Effector CD8-positive, alpha-beta T cell (primary cell): ENCODE data around the gene KAZN.

ENCODE experiments used
- DNase-seq: peaks from one replicate; lab custom pipeline; 2025; lab: John Stamatoyannopoulos, UW

The KAZN gene

DNA sequence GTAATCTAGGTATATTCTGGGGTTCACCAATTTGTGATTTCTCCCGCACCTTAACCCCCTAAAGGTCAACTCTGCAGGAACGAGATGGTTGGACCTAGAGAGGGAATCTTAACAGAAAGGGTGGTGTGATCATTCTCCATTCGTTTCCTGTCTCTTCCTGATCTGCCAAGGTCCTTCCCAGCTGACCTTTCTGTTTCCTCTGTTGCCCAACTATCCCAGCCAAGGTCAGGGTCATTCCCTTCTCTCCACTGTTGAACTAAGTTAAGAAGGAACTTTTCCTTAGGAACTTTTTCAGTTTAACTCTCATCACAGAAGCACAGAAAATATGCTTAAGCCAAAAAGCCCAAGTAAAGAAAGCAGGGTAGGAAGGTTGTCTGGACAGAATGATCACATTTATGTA lies 49.3 kb downstream of the KAZN start:
- no peak for DNase-seq

- DNase-seq, result no peak
Observed at GRCh38 chr1:14648391-14648790, 49.9 kb downstream of the KAZN start.

DNA sequence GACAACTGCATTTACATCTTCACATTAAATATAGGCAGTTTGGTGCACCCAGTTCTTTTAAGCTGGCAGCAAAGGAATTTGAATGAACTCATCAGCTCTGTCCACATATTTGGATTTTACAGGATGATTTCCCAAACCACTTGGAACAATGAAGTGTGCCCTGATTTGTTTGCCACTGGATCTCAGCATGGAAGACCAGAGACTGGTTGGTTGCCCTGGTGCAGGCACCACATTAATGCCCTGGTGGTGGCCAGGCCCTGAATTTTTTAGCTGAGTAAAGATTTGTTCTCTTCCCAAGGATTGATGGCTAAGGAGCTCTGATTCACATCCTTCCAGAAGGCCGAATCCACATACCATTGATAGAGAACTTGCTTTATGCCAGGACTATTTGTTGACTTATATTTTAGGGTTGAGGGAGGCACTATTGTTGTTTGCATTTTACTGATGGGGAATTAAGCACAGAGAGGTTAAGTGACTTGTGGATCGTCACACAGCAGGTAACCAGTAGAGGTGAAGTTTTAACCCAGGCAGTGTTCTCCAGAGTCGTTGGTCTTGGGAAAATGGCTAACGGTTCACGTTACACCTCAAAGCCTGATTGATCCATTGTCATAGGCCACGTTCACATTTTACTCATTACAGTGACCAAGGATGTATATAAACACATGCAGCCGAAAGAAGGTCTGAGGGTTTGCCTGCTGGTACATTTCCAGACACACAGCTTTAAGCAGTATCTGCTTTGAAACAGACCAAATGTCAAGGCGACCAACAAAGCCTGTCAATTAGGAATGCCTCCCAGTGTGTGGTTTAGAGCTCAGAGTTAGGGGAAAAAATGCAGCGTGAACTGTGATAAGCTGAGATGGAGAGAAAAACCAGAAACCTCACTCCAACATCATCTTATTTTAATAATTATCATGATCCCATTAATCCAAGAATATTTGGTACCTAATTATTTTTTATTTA lies 50.7 kb downstream of the KAZN start:
- no peak for DNase-seq

GRCh38 chr1:14649976-14650375 lies 51.5 kb downstream of the KAZN start:
- no peak for DNase-seq

DNA sequence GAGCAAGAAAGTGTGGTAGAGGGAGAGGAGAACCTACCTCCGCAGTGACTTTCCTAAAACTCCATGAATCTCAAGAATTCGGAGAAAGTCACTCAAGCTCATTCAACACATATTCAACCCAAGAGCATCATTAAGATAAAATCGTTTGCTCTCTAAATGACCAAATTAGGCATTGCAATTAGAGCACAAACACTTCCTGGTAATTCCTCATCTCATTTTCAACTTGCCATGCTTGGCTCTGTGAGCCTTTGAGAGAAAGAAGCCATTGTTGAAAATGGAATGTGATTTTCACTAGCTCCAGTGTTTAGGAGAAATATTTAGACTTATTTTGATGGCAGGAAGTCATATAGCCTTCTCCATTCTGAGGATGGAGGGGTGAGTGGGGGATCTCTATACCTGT lies 52.5 kb downstream of the KAZN start:
- no peak for DNase-seq

DNA sequence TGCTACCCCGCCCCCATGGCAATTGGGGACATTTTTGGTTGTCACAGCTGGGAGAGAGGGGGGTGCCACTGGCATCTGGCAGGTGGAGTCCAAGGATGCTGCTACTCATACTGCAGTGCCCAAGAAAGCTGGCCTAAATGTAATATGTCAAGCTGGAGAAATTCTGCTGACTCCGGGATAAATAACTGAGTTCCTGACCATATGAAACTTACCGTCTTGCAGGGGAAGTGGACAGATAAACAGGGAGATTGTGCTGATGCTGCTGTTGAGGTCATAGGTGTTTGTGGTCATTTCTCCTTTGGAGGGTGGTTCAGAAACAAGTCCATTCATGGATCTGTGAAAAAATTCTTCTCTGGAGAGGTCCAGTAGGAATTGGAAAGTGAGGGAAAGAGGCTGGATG lies 54.4 kb downstream of the KAZN start:
- DNase-seq, result no peak

- no peak for DNase-seq
Observed at GRCh38 chr1:14653461-14653960, 55.0 kb downstream of the KAZN start.

- DNase-seq, result no peak
Observed at GRCh38 chr1:14654554-14654953, 56.1 kb downstream of the KAZN start.

DNA sequence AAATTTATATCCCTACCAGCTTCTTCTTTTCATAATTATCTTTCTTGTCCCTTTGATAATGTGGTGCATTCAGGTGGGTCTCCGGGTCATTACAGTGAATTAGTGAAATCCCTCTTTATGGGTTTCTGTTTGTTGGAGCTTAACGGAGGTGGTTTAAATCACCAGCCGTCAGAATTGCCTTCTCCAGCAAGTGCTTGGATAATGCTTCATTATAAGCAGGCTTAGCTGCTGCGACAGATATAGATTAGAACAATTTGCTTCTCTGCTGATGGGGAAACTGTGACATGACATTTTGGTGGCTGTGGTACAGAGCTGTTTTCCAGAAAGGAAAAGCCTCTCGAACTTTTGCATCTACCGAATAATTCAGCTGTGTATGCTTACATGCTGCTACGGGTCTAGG lies 56.9 kb downstream of the KAZN start:
- DNase-seq, result no peak

GRCh38 chr1:14656384-14656937 lies 58.0 kb downstream of the KAZN start:
- no peak for DNase-seq

DNA sequence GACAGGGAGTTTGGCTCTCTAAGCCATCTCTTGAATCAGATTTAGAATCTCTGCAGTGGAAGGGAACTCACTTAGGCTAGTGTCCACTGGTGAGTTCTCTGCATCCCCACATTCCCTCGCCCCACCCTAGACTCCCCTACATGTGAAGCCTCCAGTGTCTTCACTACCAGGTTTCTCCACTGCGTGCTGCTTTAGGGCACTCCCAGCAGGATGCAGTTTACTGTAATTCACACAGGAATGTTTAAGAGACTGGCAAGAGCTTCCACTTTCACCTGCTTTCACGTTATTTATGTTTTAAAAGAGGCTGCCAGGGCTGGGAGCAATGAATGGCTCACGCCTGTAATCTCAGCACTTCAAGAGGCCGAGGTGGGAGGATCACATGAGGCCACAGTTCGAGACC lies 60.2 kb downstream of the KAZN start:
- DNase-seq, result no peak

GRCh38 chr1:14659913-14660312 lies 61.4 kb downstream of the KAZN start:
- DNase-seq, result no peak

GRCh38 chr1:14660801-14661200 lies 62.3 kb downstream of the KAZN start:
- DNase-seq, result no peak

DNA sequence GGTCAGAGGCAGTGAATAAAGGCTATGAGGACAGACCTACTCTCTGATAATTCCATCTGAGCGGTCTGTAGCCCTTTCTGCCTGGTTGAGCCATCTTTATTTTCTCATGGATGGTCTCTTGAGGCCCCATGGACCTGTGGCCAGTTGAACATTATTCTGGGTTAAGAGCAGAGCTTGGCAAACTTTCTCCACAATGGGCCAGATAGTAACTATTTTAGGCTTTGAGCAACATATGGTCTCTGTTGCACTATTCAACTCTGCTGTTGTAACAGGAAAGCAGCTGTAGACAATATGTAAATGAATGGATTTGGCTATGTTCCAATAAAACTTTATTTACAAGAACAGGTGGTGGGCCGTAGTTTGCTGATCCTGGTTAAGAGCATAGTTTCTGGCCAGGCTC lies 62.7 kb downstream of the KAZN start:
- no peak for DNase-seq

GRCh38 chr1:14662116-14662515 lies 63.6 kb downstream of the KAZN start:
- DNase-seq, result no peak

DNA sequence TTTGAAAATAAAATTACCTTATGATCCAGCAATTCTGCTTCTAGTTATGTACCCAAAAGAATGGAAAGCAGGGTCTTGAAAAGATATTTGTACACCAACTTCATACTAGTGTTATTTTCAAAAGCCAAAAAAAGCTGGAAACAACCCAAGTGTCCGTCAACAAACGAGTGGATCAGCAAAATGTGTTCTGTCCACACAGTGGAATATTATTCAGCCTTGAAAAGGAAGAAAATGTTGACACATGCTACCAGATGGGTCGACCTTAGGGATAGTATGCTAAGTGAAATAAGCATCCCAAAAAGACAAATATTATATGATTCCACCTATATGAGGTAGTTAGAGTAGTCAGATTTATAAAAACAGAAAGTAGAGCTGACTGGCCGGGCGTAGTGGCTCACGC lies 65.3 kb downstream of the KAZN start:
- DNase-seq, result no peak

GRCh38 chr1:14666373-14666772 lies 67.9 kb downstream of the KAZN start:
- no peak for DNase-seq

- DNase-seq, result no peak
Observed at GRCh38 chr1:14666962-14667650, 68.6 kb downstream of the KAZN start.

DNA sequence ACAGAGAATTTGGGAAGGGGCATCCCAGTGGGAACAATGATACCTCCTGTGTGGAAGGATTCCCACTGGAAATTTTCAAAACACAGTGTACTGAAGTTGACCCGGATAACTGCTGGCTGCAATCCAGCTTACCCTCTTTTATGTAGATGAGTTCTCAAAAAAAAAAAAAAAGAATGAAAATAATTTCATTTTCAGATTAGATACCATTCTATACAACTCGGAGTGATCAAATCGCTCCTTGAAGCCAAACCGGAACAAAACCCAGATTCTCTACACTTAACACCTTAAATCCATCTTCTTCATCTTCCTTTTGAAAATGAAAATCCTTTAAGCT lies 69.1 kb downstream of the KAZN start:
- no peak for DNase-seq

GRCh38 chr1:14668538-14668937 lies 70.1 kb downstream of the KAZN start:
- DNase-seq, result no peak

DNA sequence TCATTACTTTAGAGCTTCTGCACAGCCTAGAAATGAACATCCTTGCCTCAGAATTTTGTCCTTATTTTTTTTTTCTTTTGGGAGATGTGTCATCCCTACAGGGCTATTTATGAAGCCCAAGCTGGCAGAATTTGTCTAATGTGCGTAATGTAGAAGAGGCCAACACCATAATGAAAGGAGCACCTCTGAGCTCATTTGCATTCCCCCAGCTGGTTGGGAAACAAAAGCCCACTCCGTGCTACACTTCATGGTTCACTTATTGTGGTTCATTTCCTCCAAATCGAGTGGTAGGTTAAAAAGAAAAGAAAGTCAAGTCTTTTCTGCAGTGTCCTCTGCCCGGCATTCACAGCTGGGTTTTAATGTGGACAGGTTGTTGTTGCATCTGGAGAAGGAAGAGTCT lies 73.5 kb downstream of the KAZN start:
- DNase-seq, result no peak

GRCh38 chr1:14674030-14674429 lies 75.5 kb downstream of the KAZN start:
- DNase-seq, result no peak

GRCh38 chr1:14676400-14676799 lies 77.9 kb downstream of the KAZN start:
- DNase-seq, result no peak
